Gastroesophageal sphincter (tissue), 4 donors: ENCODE results near the gene DCAKD. TPM values are rescaled to one million over a fixed set of nuclear protein-coding genes. Genes with fewer than 3 reads are reported as not detected.

Experiments used
- ATAC-seq: fragments of 150-250 bp; one replicate; pipeline ENCODE4 v1.9.1; 2016; ENCODE audit warnings: mild to moderate bottlenecking, moderate library complexity
- H3K27ac ChIP-seq, 4 donors: fragments of 200-600 bp; sonication (generic) in 3 of 4; 1 replicate in 3 of 4; 2 replicates in 1 of 4; pipeline ENCODE4 v1.5.1; 2016 to 2019
- H3K27me3 ChIP-seq: fragments of 200-600 bp; sonication (generic); one replicate; pipeline ENCODE4 v1.5.1; 2019
- H3K36me3 ChIP-seq, 2 donors: fragments of 200-600 bp; sonication (generic); one replicate each; pipeline ENCODE4 v1.5.1; 2019; ENCODE audit warnings: control low read depth in 1 of 2
- H3K4me1 ChIP-seq, 3 donors: fragments of 200-600 bp; sonication (generic); 1 replicate in 2 of 3; 2 replicates in 1 of 3; pipeline ENCODE4 v1.5.1; 2016 to 2019; ENCODE audit warnings: control low read depth in 2 of 3
- H3K4me3 ChIP-seq, 2 donors: fragments of 200-600 bp; sonication (generic); one replicate each; pipeline ENCODE4 v1.5.1; 2019; ENCODE audit warnings: mild to moderate bottlenecking in 1 of 2, moderate library complexity in 1 of 2
- H3K9me3 ChIP-seq, 3 donors: fragments of 200-600 bp; sonication (generic); one replicate each; pipeline ENCODE4 v1.5.1; 2017 to 2019; ENCODE audit warnings: control low read depth in 2 of 3
- EP300 ChIP-seq: sonication (generic); formaldehyde crosslinking; IDR thresholded peaks from one replicate; pipeline ENCODE4 v1.6.1; 2017; ENCODE audit warnings: antibody characterized with exemption, mild to moderate bottlenecking
- POLR2A ChIP-seq, 2 donors: fragments of 450-650 bp; IDR thresholded peaks; one replicate each; pipeline ENCODE4 v1.6.1; 2017; ENCODE audit warnings: antibody characterized with exemption in 2 of 2, mild to moderate bottlenecking in 2 of 2, moderate library complexity in 1 of 2
- POLR2AphosphoS5 ChIP-seq: sonication (generic); formaldehyde crosslinking; IDR thresholded peaks from one replicate; pipeline ENCODE4 v1.6.1; 2017; ENCODE audit warnings: antibody characterized with exemption
- WGBS, 2 donors: methylation state at CpG; one replicate each; pipeline ENCODE4 v1.1.5; 2018; ENCODE audit warnings: low coverage in 1 of 2; 5-methylcytosine and 5-hydroxymethylcytosine counted together
- total RNA-seq, 4 donors: library from RNA; depleted of rRNA; stranded (reverse); fragments of >200 nt; gene quantifications; one replicate each; pipeline ENCODE4 v1.1.0, GENCODE V29; 2016
- TF ChIP-seq, protein P1 (sequence below), 4 experiments: fragments of 200-600 bp in 2 of 4; fragments of 450-650 bp in 2 of 4; sonication (generic) in 1 of 4; IDR thresholded peaks; one replicate each; pipeline ENCODE4 v1.5.1; 2017 to 2019; ENCODE audit warnings: antibody characterized with exemption in 4 of 4, mild to moderate bottlenecking in 2 of 4, moderate library complexity in 2 of 4

The DCAKD gene
- total RNA-seq, 4 donors from 2014 or later = 50.3 to 68.2 (median 58.0) TPM

DNA sequence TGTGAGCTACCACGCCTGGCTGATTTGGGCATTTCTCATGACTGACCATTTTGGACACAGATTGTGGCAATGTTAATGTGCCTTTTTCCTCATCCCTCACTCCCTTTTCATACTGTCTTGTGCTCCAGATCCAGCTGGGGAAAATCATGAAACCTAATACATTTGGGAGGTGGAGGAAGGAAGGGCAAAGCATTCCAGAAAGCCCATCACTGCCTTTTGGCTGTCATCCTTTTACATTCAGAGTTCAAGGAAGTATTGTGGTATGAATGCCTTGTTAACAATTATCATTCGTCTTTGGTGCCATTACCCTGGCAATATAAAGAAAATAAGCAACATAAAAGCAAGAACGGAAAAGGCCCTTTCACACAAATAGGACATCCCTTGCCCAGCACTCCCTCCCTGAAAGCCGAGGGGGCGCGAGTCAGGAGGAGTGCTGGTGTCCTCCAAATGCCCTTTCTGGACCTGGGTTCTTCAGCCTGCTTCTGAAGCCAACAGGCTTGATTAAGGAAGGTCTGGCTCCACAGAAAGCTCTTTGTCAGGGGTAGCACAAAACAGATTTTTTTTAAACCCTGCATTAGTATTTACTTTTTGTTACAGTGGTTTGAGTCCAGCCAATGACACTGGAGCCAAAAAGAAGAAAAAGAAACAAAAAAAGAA lies 29.7 kb upstream of the DCAKD start:
- no peak for ATAC-seq
- 66 to 69% methylated on average over 4 to 5 of the region's 6 CpGs for WGBS, 2 donors
- TF ChIP-seq EP300 = no peak
- TF ChIP-seq POLR2A (IDR thresholded peaks at IDR 0.05) = no peak
- TF ChIP-seq, protein P1, sequence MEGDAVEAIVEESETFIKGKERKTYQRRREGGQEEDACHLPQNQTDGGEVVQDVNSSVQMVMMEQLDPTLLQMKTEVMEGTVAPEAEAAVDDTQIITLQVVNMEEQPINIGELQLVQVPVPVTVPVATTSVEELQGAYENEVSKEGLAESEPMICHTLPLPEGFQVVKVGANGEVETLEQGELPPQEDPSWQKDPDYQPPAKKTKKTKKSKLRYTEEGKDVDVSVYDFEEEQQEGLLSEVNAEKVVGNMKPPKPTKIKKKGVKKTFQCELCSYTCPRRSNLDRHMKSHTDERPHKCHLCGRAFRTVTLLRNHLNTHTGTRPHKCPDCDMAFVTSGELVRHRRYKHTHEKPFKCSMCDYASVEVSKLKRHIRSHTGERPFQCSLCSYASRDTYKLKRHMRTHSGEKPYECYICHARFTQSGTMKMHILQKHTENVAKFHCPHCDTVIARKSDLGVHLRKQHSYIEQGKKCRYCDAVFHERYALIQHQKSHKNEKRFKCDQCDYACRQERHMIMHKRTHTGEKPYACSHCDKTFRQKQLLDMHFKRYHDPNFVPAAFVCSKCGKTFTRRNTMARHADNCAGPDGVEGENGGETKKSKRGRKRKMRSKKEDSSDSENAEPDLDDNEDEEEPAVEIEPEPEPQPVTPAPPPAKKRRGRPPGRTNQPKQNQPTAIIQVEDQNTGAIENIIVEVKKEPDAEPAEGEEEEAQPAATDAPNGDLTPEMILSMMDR (IDR thresholded peaks at IDR 0.05) = no peak
- no peak for TF ChIP-seq POLR2AphosphoS5
- H3K36me3 ChIP-seq = peaks cover 0 to 68% of the 10 kb centered on the region in 2 donors
- no peak overlapping the region for H3K4me3 ChIP-seq
- H3K27me3 ChIP-seq = no peaks in the 10 kb centered on the region
- H3K27ac ChIP-seq = peak overlapping the region in 2 of 4 donors; percentile 21 to 55
- no peaks in the 10 kb centered on the region for H3K9me3 ChIP-seq
- H3K4me1 ChIP-seq = peaks cover 0 to 38% (median 0%) of the 10 kb centered on the region in 3 donors

- peak overlapping the region in 2 of 4 donors; percentile 9 to 16 for H3K27ac ChIP-seq
- no peaks in the 10 kb centered on the region for H3K9me3 ChIP-seq
- peaks cover 0 to 66% (median 10%) of the 10 kb centered on the region in 3 donors for H3K4me1 ChIP-seq
- WGBS, 2 donors = 90 to 91% methylated on average over 1 to 3 of the region's 3 CpGs
- H3K36me3 ChIP-seq = peaks cover 0 to 60% of the 10 kb centered on the region in 2 donors
- no peak overlapping the region for H3K4me3 ChIP-seq
- no peaks in the 10 kb centered on the region for H3K27me3 ChIP-seq
- no peak for TF ChIP-seq EP300
- TF ChIP-seq POLR2A (IDR thresholded peaks at IDR 0.05) = no peak
- TF ChIP-seq, protein P1 (IDR thresholded peaks at IDR 0.05) = no peak
- no peak for ATAC-seq
Observed at GRCh38 chr17:45077643-45078042, 26.2 kb upstream of the DCAKD start.

DNA sequence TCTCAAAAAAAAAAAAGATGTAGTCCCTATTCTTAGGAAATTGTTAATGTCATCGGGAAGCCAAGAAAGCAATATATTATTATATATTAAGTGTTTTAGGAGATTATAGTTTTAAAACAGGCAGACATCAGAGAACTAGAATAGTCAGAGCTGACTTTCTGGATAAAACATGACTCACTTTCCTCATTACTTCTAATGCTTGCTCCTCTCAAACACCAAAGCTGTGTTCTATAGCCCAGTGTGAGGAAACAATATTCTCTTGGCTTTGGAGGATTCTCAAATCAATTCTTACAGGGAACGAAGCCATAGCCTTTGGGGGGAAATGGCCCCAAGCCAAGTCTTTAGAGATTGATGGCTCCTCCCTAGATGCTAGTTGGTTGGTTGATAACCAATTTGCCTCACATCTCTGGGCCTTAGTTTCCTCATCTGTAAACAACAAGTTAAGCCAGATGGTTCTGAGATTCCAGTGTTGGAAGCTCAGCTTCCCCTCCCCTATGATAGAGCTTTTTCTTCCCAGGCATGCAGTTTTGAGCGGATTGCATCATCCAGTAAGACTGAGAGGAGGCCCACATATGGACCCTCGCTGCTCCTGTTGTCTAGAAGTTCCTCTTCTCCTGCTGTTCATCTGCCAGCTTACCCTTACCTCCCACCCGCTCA lies 22.1 kb upstream of the DCAKD start:
- Histone ChIP-seq H3K36me3 (peaks cover 0 to 63% of the 10 kb centered on the region in 2 donors), H3K27me3 (no peaks in the 10 kb centered on the region), H3K27ac (peak overlapping the region in 3 of 4 donors; percentile 68 to 72 (median 70)), H3K4me1 (peaks cover 0 to 48% (median 10%) of the 10 kb centered on the region in 3 donors), H3K4me3 (no peak overlapping the region), H3K9me3 (no peaks in the 10 kb centered on the region)
- ATAC-seq = peak; percentile 96
- 47 to 48% methylated on average over 5 of the region's 5 CpGs for WGBS, 2 donors
- TF ChIP-seq EP300 = no peak
- TF ChIP-seq, protein P1 (IDR thresholded peaks at IDR 0.05) = no peak
- TF ChIP-seq POLR2A (IDR thresholded peaks at IDR 0.05) = no peak
- TF ChIP-seq POLR2AphosphoS5 = peak; percentile 78

- TF ChIP-seq EP300 (no peak), POLR2AphosphoS5 (no peak), POLR2A (IDR thresholded peaks at IDR 0.05) (no peak)
- TF ChIP-seq, protein P1 (IDR thresholded peaks at IDR 0.05) = no peak
- Histone ChIP-seq H3K4me3 (no peak overlapping the region), H3K36me3 (peaks cover 0 to 69% of the 10 kb centered on the region in 2 donors), H3K4me1 (peaks cover 0 to 52% (median 14%) of the 10 kb centered on the region in 3 donors), H3K9me3 (no peaks in the 10 kb centered on the region), H3K27me3 (no peaks in the 10 kb centered on the region), H3K27ac (no peak overlapping the region)
- 93 to 100% methylated on average over 2 of the region's 2 CpGs for WGBS, 2 donors
- ATAC-seq = no peak
Observed at GRCh38 chr17:45070809-45071208, 19.4 kb upstream of the DCAKD start.
